Measurements from ENCODE around the gene ADAP1. TPM values are rescaled to one million over a fixed set of nuclear protein-coding genes. Genes with fewer than 3 reads are reported as not detected.
A peak's percentile ranks its signal among the peaks of the same experiment; 100 is the strongest.
"Not testable (repeated sequence)": the region's sequence is repeated elsewhere in the genome, so short reads cannot be mapped to it uniquely, and the experiment has no call there.

The ADAP1 gene
- total RNA-seq, 4 donors from 2014 or later: 84.9 to 360 (median 169) TPM

DNA sequence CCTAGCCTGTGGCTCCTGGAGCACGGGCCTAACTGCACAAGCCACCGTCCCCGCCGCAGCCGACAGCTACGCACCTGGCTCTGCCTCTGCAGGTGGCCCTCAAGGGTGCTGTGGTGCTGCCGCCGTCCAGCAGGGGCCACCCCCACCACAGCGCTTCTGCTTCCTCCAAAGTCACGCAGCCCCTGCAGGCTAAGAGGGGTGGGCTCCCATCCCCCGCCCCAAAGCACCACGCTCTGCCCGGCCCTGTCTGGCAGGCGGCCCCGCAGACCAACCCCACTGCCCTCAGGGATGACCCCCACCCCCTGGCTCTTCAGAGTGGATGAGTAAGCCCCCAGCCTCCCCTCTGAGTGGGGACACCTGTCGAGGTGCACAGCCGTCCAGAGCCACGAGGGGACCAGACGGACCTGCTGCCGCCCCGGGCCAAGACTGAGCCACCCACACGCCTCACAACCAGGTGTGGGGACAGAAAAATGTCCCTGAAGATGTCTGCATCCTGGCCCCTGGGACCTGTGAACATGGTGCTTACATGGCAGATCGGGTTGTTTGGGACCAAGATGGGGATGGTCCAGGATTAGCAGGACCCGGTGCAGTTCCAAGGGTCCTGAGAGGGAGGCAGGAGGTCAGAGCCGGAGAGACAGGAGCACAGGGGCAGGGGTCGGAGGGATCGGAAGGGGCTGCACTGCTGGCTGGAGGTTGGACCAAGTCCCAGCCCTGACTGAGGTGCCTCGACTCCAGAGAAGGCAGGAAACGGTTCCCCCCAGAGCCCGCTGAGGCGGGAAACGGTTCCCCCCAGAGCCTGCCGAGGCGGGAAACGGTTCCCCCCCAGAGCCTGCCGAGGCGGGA, 9.0 kb upstream of the ADAP1 start:
- TF ChIP-seq EP300 (IDR thresholded peaks at IDR 0.05; ENCODE audit: low read depth) (no peak), CTCF (IDR thresholded peaks at IDR 0.05) (peak in 3 of 5 experiments; percentile 22 to 28 (median 24))
- in situ Hi-C loops (cut with MboI; ENCODE audit: low pct_ligation_motif_present in 1 of 4, low pct_unique_long_range_greater_than_20kb in 1 of 4, low sequenced_read_pairs in 3 of 4) (no loop called here), intact Hi-C loops (cut with DNase I; ENCODE audit: low total_unique reads) (no loop called here)
- Histone ChIP-seq H3K27me3 (no peaks in the 10 kb centered on the region), H3K9me3 (no peaks in the 10 kb centered on the region), H3K36me3 (peaks cover 0 to 19% (median 6%) of the 10 kb centered on the region in 4 donors), H3K4me1 (peaks cover 19 to 38% (median 31%) of the 10 kb centered on the region in 4 donors), H3K27ac (peak overlapping the region in 2 of 4 donors; percentile 71 to 89), H3K4me3 (no peak overlapping the region)
- no peak for DNase-seq
- WGBS, 2 donors (ENCODE audit: low coverage in 1 of 2): 22% methylated on average over 22 of the region's 37 CpGs; no CpG with 5 or more reads in 1 of the 2 donors

GRCh38 chr7:962401-963081, 8.1 kb upstream of the ADAP1 start:
- peak; percentile 3 for DNase-seq
- no peak overlapping the region for H3K27ac ChIP-seq
- in situ Hi-C loops (cut with MboI; ENCODE audit: low pct_ligation_motif_present in 1 of 4, low pct_unique_long_range_greater_than_20kb in 1 of 4, low sequenced_read_pairs in 3 of 4) (no loop called here), intact Hi-C loops (cut with DNase I; ENCODE audit: low total_unique reads) (no loop called here)
- TF ChIP-seq CTCF (IDR thresholded peaks at IDR 0.05) (no peak), EP300 (IDR thresholded peaks at IDR 0.05; ENCODE audit: low read depth) (no peak), POLR2AphosphoS5 (IDR thresholded peaks at IDR 0.05) (no peak), POLR2A (IDR thresholded peaks at IDR 0.05) (no peak)
- peaks cover 0 to 10% (median 2%) of the 10 kb centered on the region in 4 donors for H3K36me3 ChIP-seq
- H3K9me3 ChIP-seq: no peaks in the 10 kb centered on the region
- H3K27me3 ChIP-seq: no peaks in the 10 kb centered on the region
- peaks cover 19 to 38% (median 31%) of the 10 kb centered on the region in 4 donors for H3K4me1 ChIP-seq
- H3K4me3 ChIP-seq: no peak overlapping the region
- WGBS, 2 donors (ENCODE audit: low coverage in 1 of 2): 84% methylated on average over 16 of the region's 17 CpGs; no CpG with 5 or more reads in 1 of the 2 donors

- H3K27ac ChIP-seq: no peak overlapping the region
- TF ChIP-seq POLR2A (IDR thresholded peaks at IDR 0.05): no peak
- no peak for TF ChIP-seq CTCF (IDR thresholded peaks at IDR 0.05)
- peaks cover 19 to 38% (median 31%) of the 10 kb centered on the region in 4 donors for H3K4me1 ChIP-seq
- intact Hi-C loops (cut with DNase I; ENCODE audit: low total_unique reads): no loop called here
- H3K9me3 ChIP-seq: no peaks in the 10 kb centered on the region
- H3K27me3 ChIP-seq: no peaks in the 10 kb centered on the region
- H3K4me3 ChIP-seq: no peak overlapping the region
- peaks cover 0 to 2% (median 0%) of the 10 kb centered on the region in 4 donors for H3K36me3 ChIP-seq
- WGBS, 2 donors (ENCODE audit: low coverage in 1 of 2): 88% methylated on average over 37 of the region's 37 CpGs; no CpG with 5 or more reads in 1 of the 2 donors
- DNase-seq: peak; percentile 5
- in situ Hi-C loops (cut with MboI; ENCODE audit: low pct_ligation_motif_present in 1 of 4, low pct_unique_long_range_greater_than_20kb in 1 of 4, low sequenced_read_pairs in 3 of 4): no loop called here
Measured at GRCh38 chr7:961546-962400, 7.3 kb upstream of the ADAP1 start.

- WGBS, 2 donors (ENCODE audit: low coverage in 1 of 2): 33 to 79% methylated on average over 4 to 13 of the region's 13 CpGs
- H3K9me3 ChIP-seq; H3K27me3 ChIP-seq; in situ Hi-C loops (cut with MboI; ENCODE audit: low pct_ligation_motif_present in 1 of 4, low pct_unique_long_range_greater_than_20kb in 1 of 4, low sequenced_read_pairs in 3 of 4); H3K4me3 ChIP-seq; intact Hi-C loops (cut with DNase I; ENCODE audit: low total_unique reads); H3K36me3 ChIP-seq: not testable (repeated sequence)
- H3K4me1 ChIP-seq: peaks cover 19 to 38% (median 31%) of the 10 kb centered on the region in 4 donors
- DNase-seq: peak; percentile 10
- H3K27ac ChIP-seq: peak overlapping the region in 1 of 4 donors; percentile 50
Measured at GRCh38 chr7:960972-961371, 6.5 kb upstream of the ADAP1 start.

All from transverse colon (tissue), 4 donors.